HG02870 (cell line): ENCODE data around the gene ALDH18A1.
"Not testable (repeated sequence)": the region's sequence is repeated elsewhere in the genome, so short reads cannot be mapped to it uniquely, and the experiment has no call there.

ENCODE experiments used
- ATAC-seq: cut with Tn5 transposase; IDR thresholded peaks from one replicate; pipeline ENCODE4 v1.9.1; 2021; ENCODE audit warnings: mild to moderate bottlenecking, moderate library complexity; ENCODE audit not compliant: unreplicated experiment

The ALDH18A1 gene

DNA sequence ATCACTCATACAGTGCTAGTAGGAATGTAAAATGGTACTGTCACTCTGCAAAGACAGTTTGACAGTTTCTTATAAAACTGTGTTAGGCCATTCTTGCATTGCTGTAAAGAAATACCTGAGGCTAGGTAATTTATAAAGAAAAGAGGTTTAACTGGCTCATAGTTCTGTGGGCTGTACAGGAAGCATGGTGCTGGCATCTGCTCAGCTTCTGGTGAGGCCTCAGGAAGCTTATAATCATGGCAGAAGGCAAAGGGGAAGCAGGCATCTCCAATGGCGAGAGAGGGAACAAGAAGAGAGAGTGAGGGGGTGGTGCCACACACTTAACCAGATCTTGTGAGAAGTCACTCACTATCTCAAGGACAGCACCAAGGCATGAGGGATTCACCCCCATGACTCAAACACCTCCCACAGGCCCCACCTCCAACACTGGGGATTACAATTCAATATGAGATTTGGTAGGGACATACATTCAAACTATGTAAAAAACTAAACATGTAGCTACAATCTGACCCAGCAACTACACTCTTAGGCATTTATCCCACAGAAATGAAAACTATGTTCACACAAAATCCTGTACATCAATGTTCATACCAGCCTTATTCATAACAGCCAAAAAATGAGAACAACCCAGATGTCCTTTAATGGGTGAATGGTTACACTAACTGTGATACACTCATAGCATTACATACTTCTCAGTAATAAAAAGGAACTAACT, 5.0 kb downstream of the ALDH18A1 start:
- no peak for ATAC-seq

DNA sequence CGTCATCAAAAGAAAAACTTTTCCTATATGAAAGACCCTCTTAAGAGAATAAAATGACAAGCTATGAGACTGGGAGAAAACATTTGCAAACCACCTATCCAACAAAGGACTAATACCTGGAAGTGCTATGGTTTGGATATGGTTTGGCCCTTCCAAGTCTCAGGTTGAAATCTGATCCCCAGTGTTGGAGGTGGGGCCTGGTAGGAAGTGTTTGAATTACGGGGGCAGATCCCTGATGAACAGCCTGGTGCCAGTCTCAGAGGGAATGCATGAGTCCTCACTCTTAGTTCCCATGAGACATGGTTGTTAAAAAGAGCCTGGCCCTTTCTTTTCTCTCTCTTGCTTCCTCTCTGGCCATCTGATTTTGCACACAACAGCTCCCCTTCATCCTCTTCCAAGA, 6.3 kb downstream of the ALDH18A1 start:
- no peak for ATAC-seq

- no peak for ATAC-seq
These were observed 8.4 kb downstream of the ALDH18A1 start for GRCh38 chr10:95648138-95648537.

DNA sequence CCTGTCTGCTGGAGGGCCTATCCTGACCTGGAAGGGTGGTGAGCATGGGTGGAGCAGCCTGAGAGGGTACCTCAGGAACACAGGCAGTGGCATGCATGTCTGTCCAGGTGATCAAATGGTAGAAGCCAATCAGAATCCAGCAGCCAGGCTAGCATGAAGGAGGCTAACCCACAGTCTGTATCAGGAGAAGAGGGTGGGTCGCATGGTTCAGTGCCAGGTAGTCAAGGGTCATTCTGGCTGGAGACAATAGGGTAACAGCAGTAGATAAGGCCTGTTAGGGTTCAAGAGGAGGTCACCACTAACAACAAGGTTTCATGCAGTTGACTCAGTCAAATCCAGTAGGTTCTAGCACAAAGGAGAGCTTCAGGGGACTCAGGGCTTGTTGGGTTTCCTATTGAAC, 10.4 kb downstream of the ALDH18A1 start:
- no peak for ATAC-seq

DNA sequence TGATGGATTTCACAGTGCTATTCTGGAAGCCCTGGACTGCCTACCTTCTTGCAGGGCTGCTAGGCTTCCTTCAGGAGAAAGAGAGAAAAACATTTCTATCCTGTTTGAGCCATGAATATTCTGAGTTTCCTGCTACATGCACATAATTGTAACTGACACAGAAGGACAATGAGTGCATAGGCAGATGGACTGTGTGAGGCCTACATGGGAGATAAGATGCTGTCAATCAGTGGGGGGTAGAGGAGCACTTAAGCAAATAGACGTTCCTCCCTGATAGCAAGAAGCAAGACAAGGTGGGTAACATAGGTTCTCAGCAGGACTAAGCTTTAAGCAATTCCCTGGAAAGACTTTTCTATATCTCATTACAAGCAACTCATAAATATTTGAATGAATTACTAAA, 11.6 kb downstream of the ALDH18A1 start:
- no peak for ATAC-seq

- ATAC-seq = no peak
These were observed 15.6 kb downstream of the ALDH18A1 start for GRCh38 chr10:95640891-95641315.

GRCh38 chr10:95637911-95638310, 18.6 kb downstream of the ALDH18A1 start:
- no peak for ATAC-seq

- no peak for ATAC-seq
These were observed 19.4 kb downstream of the ALDH18A1 start for GRCh38 chr10:95637140-95637539.

- ATAC-seq = no peak
These were observed 21.2 kb downstream of the ALDH18A1 start for GRCh38 chr10:95635319-95635733.

DNA sequence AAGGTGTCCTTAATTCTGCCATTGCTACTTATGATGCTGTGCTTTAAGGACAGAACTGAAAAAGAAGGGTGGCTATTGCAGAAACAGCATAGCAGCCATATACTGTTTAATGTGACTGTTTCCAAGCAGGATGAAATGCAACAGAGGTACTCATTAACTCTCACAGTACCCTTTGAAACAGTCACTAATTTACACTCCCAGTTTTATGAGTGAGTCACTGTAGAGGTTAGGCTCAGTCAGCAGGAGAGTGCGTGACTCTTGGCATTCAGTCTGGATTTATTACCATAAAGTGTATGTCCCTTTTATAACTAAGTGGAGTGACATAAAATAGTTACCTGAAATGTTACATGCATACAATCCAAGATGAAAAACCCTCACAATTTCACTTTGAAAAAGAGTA, 27.7 kb downstream of the ALDH18A1 start:
- ATAC-seq = no peak

DNA sequence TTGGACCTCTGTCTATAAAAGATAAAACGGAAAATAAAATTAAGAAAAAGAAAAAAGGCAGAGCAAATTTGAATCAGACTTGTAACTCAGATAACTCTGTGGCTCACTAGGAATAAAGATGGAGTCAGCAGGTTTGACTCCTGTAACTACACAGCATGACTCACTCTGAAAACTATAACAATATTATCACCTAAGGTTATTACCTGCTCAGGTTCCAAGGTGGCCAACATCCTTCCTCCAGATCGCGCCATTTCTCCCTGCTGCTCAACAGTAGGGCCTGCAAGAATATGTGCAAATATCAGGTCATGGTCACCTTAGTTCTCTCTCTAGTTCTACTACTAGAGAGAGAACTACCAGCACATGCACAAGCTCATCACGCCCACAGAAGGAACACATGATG, 30.0 kb downstream of the ALDH18A1 start:
- no peak for ATAC-seq

GRCh38 chr10:95620415-95620814, 36.1 kb downstream of the ALDH18A1 start:
- ATAC-seq = not testable (repeated sequence)

DNA sequence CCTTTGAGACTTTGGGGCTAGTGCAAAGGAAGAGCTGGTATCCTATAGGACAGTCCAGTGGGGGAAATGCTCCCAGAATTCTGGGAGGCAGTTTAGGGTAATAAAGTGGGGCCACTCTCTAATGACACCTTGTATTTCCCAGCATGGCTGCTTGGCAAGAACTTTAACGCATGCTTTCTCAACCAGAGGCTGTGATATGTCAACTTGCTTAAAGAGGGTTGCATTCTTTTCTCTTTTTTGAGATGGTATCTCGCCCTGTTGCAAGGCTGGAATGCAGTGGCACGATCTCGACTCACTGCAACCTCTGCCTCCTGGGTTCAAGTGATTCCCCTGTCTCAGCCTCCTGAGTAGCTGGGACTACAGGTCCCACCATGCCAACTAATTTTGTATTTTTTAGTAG, 38.4 kb downstream of the ALDH18A1 start:
- ATAC-seq = no peak

DNA sequence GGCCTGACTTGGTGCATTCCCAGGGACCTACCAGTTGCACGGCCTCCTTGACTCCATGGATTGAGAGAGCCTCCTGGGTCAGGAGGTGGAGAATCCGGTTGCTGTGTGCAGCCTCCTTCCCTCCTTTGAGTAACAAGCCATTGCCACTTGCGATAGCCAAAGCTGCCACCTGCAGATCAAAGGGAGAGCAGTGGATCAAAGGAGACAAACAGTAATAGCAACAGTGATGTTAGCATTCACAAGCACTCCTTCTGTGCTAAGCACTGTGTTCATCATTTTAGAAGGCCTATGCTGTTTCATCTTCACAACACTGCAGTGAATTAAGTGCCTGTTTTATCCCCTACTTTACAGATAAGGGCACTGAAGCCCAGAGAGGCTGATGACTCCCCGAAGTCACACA, 40.1 kb downstream of the ALDH18A1 start:
- ATAC-seq = no peak

DNA sequence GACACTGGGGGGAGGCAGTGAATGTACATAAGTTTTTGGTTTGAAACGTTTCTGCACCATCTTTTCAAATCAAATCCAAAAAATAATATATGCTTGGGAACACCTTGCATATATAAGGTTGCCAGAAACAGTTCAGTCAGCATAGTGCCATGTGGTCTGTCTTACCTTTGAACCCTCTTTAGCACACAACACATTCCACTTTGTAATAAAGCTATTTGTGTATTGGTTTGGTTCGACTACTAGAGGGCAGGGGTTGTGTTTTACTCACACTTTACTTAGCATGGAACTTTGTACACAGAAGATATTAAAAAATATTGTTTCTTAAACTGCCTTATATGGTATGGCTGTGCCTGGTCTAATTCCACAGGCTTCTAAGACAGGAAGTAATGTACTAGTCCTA, 43.2 kb downstream of the ALDH18A1 start:
- no peak for ATAC-seq

DNA sequence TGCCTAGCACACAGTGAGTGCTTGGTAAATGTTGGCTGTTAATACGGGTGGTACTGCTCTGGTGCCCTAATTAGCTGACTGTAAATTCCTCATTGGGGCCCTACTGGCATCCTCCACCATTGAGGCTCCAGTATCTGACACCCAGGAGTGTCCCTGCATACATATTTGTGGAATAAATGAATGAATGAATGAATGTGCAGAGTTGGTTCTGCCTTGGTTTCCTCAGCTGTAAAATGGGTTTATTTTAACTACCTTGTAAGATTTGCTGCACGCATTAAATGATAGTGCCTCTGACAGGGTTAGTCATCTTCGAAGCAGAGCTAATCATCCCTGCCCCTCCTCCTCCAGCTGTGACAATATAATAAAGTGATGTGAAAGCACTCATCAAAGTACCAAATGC, 45.8 kb downstream of the ALDH18A1 start:
- ATAC-seq = no peak

DNA sequence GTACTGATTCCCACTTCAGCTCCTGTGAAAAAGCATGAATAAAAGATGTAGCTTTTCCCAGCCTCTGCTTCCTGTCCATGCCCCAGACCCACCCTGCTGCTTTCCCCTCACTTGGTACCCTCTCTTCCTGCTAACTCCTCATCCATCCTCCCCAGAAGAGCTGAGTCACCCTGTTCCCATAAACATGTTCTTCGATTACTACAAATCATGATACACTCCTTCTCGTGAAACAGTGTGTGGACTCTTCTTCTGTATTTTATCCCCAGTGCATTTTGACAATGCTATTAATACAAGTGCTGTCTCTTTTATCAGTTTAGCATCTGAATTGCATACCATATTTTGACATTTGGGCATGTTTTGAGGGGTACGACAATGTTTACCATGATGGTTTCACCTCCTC, 49.6 kb downstream of the ALDH18A1 start:
- no peak for ATAC-seq

- no peak for ATAC-seq
These were observed 51.3 kb downstream of the ALDH18A1 start for GRCh38 chr10:95605163-95605562.

DNA sequence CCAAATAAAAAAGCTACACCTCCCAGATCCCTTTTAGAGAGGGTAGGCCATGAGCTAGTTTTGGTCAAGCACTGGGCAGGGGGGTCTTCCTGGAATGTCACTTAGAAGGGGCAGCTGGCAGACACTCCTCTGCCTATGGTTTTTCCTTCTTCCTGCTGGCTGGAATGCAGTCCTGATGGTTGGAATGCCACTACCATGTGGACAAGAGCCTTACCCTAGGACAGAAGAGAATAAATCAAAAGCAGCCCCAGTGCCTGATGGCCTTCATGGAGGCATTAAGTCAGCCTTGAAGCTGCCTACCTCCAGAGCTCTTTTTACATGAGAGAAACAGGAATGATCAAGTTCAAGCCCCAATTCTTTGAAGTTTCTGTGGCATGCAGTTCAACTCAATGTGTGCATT, 51.9 kb downstream of the ALDH18A1 start:
- ATAC-seq = no peak

GRCh38 chr10:95602382-95602781, 54.1 kb downstream of the ALDH18A1 start:
- no peak for ATAC-seq

DNA sequence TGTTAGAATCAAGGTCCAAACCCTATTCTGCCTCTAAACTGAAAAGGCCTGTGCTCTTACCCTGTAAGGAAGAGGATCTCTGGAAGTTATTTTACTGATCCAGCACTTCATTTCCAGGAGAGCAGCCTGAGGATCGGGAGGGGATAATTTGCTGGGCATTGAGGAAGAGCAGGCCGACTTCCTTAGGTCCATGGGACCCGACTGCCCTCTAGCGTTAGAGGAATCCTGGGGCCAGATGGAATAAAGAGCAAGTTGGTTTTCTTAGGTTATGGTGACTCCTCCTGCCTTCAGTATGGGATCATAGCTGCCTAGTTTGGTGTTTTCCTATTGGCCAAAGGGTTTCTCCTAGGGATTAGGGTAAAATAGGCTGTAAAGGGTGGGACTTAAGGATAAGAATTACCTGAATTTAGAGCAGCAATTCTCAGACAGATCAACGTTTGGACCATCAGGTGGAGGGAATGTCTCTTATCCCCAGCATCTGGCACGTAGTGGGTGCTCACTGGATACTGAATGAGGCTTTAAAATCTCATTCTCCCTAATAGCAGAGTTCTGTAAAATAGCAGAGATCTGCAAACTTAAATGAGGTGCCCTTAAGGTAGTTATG, 55.3 kb downstream of the ALDH18A1 start:
- no peak for ATAC-seq

GRCh38 chr10:95600158-95600557, 56.4 kb downstream of the ALDH18A1 start:
- ATAC-seq = no peak

DNA sequence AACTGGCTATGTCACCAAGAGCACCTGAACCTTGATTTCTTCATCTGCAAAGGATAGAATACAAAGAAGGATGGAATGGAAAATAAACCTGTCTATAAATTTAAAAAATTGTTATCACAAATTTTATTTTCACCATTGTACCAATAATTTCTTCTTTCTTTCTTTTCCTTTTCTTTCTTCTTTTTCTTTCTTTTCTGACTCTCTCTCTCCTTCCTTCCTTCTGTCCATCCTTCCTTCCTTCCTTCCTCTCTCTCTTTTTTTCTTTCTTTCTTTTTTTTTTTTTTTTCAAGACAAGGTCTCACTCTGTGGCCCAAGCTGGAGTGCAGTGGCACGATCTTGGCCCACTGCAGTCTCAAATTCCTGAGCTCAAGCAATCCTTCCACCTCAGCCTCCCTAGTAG, 58.7 kb downstream of the ALDH18A1 start:
- no peak for ATAC-seq
